T-helper 17 cell (primary cell): ENCODE data around the gene LSM11. TPM values are rescaled to one million over a fixed set of nuclear protein-coding genes. Genes with fewer than 3 reads are reported as not detected.

ENCODE experiments used
- ATAC-seq: fragments of 150-1000 bp; cut with Tn5 transposase; 2 replicates; pipeline ENCODE4 v1.10.0; 2021; ENCODE audit warnings: mild to moderate bottlenecking, moderate library complexity
- DNase-seq, 3 donors: peaks; one replicate each; pipeline versions ENCODE4 v3.0.0 to v3.0.0-alpha.2; 2020 to 2021
- H3K9me3 ChIP-seq: one replicate; pipeline ENCODE4 v1.7.0; 2013; ENCODE audit warnings: low read length, mild to moderate bottlenecking; ENCODE audit not compliant: control insufficient read depth, poor library complexity, severe bottlenecking
- H3K27ac Mint-ChIP-seq: one replicate; pipeline ENCODE4 v1.8.0; 2022; ENCODE audit warnings: mild to moderate bottlenecking, moderate library complexity, mixed read lengths
- H3K27me3 Mint-ChIP-seq: one replicate; pipeline ENCODE4 v1.8.0; 2022; ENCODE audit warnings: mixed read lengths
- H3K36me3 Mint-ChIP-seq: one replicate; pipeline ENCODE4 v1.8.0; 2022; ENCODE audit warnings: low read depth, mixed read lengths
- H3K4me1 Mint-ChIP-seq: one replicate; pipeline ENCODE4 v1.8.0; 2022; ENCODE audit warnings: mild to moderate bottlenecking, mixed read lengths
- H3K4me3 Mint-ChIP-seq: one replicate; pipeline ENCODE4 v1.8.0; 2022; ENCODE audit warnings: mild to moderate bottlenecking, moderate library complexity, mixed read lengths
- total RNA-seq, 4 donors: library from RNA in 2 of 4; stranded (reverse) in 2 of 4; gene quantifications; one replicate each; pipeline ENCODE4 v1.2.3 and lab custom pipeline; 2022 to 2026

LSM11 gene
- total RNA-seq, 2 donors from 2014 or later: 1.0 to 1.4 TPM

- no peaks in the 10 kb centered on the region for H3K36me3 Mint-ChIP-seq
- no peaks in the 10 kb centered on the region for H3K9me3 ChIP-seq
- H3K4me1 Mint-ChIP-seq: peaks cover 2% of the 10 kb centered on the region
- H3K4me3 Mint-ChIP-seq: no peak overlapping the region
- DNase-seq (no peak), ATAC-seq (no peak)
- H3K27ac Mint-ChIP-seq: no peak overlapping the region
- H3K27me3 Mint-ChIP-seq: no peaks in the 10 kb centered on the region
Measured at GRCh38 chr5:157766902-157767301, 23.4 kb downstream of the LSM11 start.

GRCh38 chr5:157767689-157768088 lies 24.2 kb downstream of the LSM11 start:
- H3K4me1 Mint-ChIP-seq: peaks cover 4% of the 10 kb centered on the region
- H3K9me3 ChIP-seq: no peaks in the 10 kb centered on the region
- no peak for DNase-seq
- no peak overlapping the region for H3K27ac Mint-ChIP-seq
- ATAC-seq: no peak
- H3K36me3 Mint-ChIP-seq: no peaks in the 10 kb centered on the region
- H3K4me3 Mint-ChIP-seq: no peak overlapping the region
- H3K27me3 Mint-ChIP-seq: no peaks in the 10 kb centered on the region

GRCh38 chr5:157770665-157771064 lies 27.2 kb downstream of the LSM11 start:
- ATAC-seq (no peak), DNase-seq (no peak)
- no peak overlapping the region for H3K4me3 Mint-ChIP-seq
- H3K27me3 Mint-ChIP-seq: peaks cover 13% of the 10 kb centered on the region
- no peaks in the 10 kb centered on the region for H3K9me3 ChIP-seq
- peaks cover 5% of the 10 kb centered on the region for H3K36me3 Mint-ChIP-seq
- peaks cover 8% of the 10 kb centered on the region for H3K4me1 Mint-ChIP-seq
- no peak overlapping the region for H3K27ac Mint-ChIP-seq

- DNase-seq (no peak), ATAC-seq (no peak)
- peaks cover 5% of the 10 kb centered on the region for H3K36me3 Mint-ChIP-seq
- H3K27me3 Mint-ChIP-seq: peaks cover 13% of the 10 kb centered on the region
- peaks cover 8% of the 10 kb centered on the region for H3K4me1 Mint-ChIP-seq
- H3K4me3 Mint-ChIP-seq: peak overlapping the region; percentile 45
- H3K9me3 ChIP-seq: no peaks in the 10 kb centered on the region
- no peak overlapping the region for H3K27ac Mint-ChIP-seq
Measured at GRCh38 chr5:157772127-157772526, 28.6 kb downstream of the LSM11 start.

GRCh38 chr5:157778121-157778805 lies 34.8 kb downstream of the LSM11 start:
- no peaks in the 10 kb centered on the region for H3K9me3 ChIP-seq
- H3K4me1 Mint-ChIP-seq: peaks cover 10% of the 10 kb centered on the region
- no peak for DNase-seq

GRCh38 chr5:157779221-157779620 lies 35.7 kb downstream of the LSM11 start:
- ATAC-seq (no peak), DNase-seq (no peak)
- H3K27ac Mint-ChIP-seq: no peak overlapping the region
- no peaks in the 10 kb centered on the region for H3K9me3 ChIP-seq
- peaks cover 7% of the 10 kb centered on the region for H3K4me1 Mint-ChIP-seq
- H3K27me3 Mint-ChIP-seq: peaks cover under 1% of the 10 kb centered on the region
- H3K4me3 Mint-ChIP-seq: no peak overlapping the region
- no peaks in the 10 kb centered on the region for H3K36me3 Mint-ChIP-seq

More at GRCh38 chr5:157778121-157778805, 34.8 kb downstream of the LSM11 start:
- peaks cover 10% of the 10 kb centered on the region for H3K27me3 Mint-ChIP-seq
- H3K4me3 Mint-ChIP-seq: no peak overlapping the region
- ATAC-seq: no peak
- H3K36me3 Mint-ChIP-seq: peaks cover 5% of the 10 kb centered on the region
- H3K27ac Mint-ChIP-seq: no peak overlapping the region

DNA sequence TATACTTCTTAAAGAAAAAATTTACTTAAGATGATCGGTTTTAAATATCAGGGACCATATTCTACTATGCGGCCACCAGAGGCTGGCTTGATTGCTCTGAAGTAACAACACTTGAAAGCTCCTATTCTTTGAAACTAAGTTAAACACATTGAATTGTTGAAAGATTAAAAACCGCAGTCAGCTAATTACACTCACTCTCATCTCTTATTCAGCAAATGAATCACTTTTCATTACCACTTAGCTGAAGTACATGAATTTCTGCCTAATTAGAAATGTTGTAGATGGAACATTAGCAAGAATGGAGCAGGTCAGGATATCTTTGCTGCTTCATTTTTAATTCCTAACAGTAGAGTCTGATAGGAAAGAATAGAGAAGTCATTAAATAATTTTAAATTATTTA lies 42.3 kb downstream of the LSM11 start:
- Mint-ChIP-seq H3K36me3 (peaks cover 4% of the 10 kb centered on the region), H3K4me1 (peaks cover 5% of the 10 kb centered on the region)
- ATAC-seq: no peak

GRCh38 chr5:157793301-157793700 lies 49.8 kb downstream of the LSM11 start:
- H3K27me3 Mint-ChIP-seq: no peaks in the 10 kb centered on the region
- no peak for DNase-seq
- H3K27ac Mint-ChIP-seq: no peak overlapping the region
- no peak for ATAC-seq
- no peak overlapping the region for H3K4me3 Mint-ChIP-seq
- no peaks in the 10 kb centered on the region for H3K9me3 ChIP-seq
- peaks cover 9% of the 10 kb centered on the region for H3K4me1 Mint-ChIP-seq
- peaks cover 9% of the 10 kb centered on the region for H3K36me3 Mint-ChIP-seq

More for the DNA sequence above, 42.3 kb downstream of the LSM11 start:
- no peak overlapping the region for H3K4me3 Mint-ChIP-seq
- no peak for DNase-seq
- no peaks in the 10 kb centered on the region for H3K9me3 ChIP-seq
- H3K27ac Mint-ChIP-seq: no peak overlapping the region
- no peaks in the 10 kb centered on the region for H3K27me3 Mint-ChIP-seq

- H3K4me1 Mint-ChIP-seq: peaks cover 5% of the 10 kb centered on the region
- H3K27ac Mint-ChIP-seq: no peak overlapping the region
- no peaks in the 10 kb centered on the region for H3K27me3 Mint-ChIP-seq
- H3K36me3 Mint-ChIP-seq: peaks cover 3% of the 10 kb centered on the region
- no peak overlapping the region for H3K4me3 Mint-ChIP-seq
- ATAC-seq (no peak), DNase-seq (no peak)
- no peaks in the 10 kb centered on the region for H3K9me3 ChIP-seq
Measured at GRCh38 chr5:157799578-157799977, 56.1 kb downstream of the LSM11 start.

DNA sequence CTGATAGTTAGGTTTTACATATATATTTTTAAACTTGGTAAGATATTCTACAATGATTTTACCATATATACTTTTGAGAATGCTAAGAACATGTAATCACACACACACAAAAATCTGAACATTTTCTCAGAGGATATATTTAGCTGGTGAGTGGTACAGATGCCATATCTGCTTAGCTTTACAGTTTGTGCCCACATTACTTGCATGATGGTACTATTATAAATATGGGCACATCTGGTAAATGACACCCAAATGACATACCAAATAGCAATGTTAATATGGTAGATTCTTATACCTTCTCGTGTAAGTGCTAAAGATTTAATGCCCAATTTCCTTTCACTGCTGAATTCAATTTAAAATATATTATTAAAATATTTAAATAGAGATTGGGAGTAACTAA lies 56.6 kb downstream of the LSM11 start:
- Mint-ChIP-seq H3K27ac (no peak overlapping the region), H3K27me3 (no peaks in the 10 kb centered on the region), H3K4me3 (no peak overlapping the region), H3K36me3 (peaks cover 3% of the 10 kb centered on the region), H3K4me1 (peaks cover 5% of the 10 kb centered on the region)
- ATAC-seq: no peak
- no peaks in the 10 kb centered on the region for H3K9me3 ChIP-seq
- DNase-seq: no peak

DNA sequence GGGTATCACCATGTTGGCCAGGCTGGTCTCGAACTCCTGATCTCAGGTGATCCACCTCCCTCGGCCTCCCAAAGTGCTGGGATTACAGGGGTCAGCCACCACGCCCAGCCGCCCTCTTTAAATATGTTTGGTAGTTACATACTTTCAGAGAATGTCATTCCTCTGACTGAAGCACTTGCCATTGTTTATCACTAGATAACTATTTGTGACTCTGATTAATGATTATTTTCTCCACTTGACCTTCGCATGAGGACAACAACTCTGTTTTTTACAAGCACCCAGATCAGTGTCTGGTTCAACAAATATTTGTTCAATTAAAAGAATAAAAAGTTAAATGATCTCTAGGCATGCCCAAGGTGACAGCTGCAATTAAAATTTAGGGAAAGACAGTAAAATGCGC lies 59.2 kb downstream of the LSM11 start:
- no peak overlapping the region for H3K27ac Mint-ChIP-seq
- peaks cover 5% of the 10 kb centered on the region for H3K36me3 Mint-ChIP-seq
- ATAC-seq (no peak), DNase-seq (no peak)
- H3K4me1 Mint-ChIP-seq: peaks cover 5% of the 10 kb centered on the region
- H3K9me3 ChIP-seq: no peaks in the 10 kb centered on the region
- H3K27me3 Mint-ChIP-seq: no peaks in the 10 kb centered on the region
- no peak overlapping the region for H3K4me3 Mint-ChIP-seq

DNA sequence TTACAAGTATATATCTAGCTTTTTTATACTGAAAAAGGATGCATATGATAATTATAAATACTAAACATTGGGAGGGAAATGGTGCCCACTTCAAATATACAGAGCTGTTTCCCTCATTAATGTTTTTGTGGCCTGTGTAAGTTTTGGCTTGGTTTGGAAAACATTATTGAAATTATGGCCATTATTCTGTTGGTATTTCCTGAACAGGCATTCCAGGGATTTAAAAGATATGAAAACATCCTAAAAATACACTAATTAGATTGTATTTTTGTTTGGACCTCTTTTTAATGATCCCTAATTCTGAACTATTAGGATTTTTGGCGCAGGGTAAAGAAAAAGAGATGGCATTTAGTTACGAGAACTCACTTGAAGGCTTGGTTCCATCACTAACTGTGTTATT lies 64.5 kb downstream of the LSM11 start:
- Mint-ChIP-seq H3K4me1 (peaks cover 7% of the 10 kb centered on the region), H3K4me3 (no peak overlapping the region), H3K36me3 (peaks cover 11% of the 10 kb centered on the region), H3K27me3 (no peaks in the 10 kb centered on the region), H3K27ac (no peak overlapping the region)
- DNase-seq (no peak), ATAC-seq (no peak)
- no peaks in the 10 kb centered on the region for H3K9me3 ChIP-seq
